HCT116 (cell line): ENCODE measurements around the gene SCAF4. TPM values are rescaled to one million over a fixed set of nuclear protein-coding genes. Genes with fewer than 3 reads are reported as not detected.

ENCODE experiments used
- ATAC-seq: fragments of 200-7000 bp; cut with Tn5 transposase; 2 replicates; pipeline ENCODE4 v1.9.1; 2020; ENCODE audit warnings: mild to moderate bottlenecking, moderate library complexity
- BruUV-seq: library from RNA; stranded (reverse); fragments of 400-500 nt; replicated peaks from 2 replicates; lab custom pipeline; 2021; lab: Mats Ljungman, UMichigan
- CTCF ChIA-PET: fragments of 300-600 bp; sonication (Branson Sonifier 250); formaldehyde crosslinking; loops from one replicate; lab custom pipeline; 2021; ENCODE audit warnings: antibody characterized with exemption; lab: Charles Lee
- POLR2A ChIA-PET: fragments of 300-600, 350-600 bp; sonication (Branson Sonifier 250); formaldehyde crosslinking; loops from one replicate; lab custom pipeline; 2021; ENCODE audit warnings: antibody characterized with exemption; lab: Charles Lee
- RAD21 ChIA-PET, 2 experiments: fragments of 300-600 bp; sonication (Branson Sonifier 250); formaldehyde crosslinking; loops; one replicate each; lab custom pipeline; 2023; ENCODE audit warnings: low total read pairs in 2 of 2; ENCODE audit not compliant: uncharacterized antibody in 2 of 2, unreplicated experiment in 2 of 2, low non-redundant PET in 1 of 2; lab: Charles Lee
- DNase-seq: peaks from one replicate; pipeline ENCODE4 v3.0.0-alpha.2; 2010; ENCODE audit warnings: low read depth, low spot score
- H2AFZ ChIP-seq: fragments of 200-600 bp; shearing (Covaris generic), sonication (generic); 2 replicates; pipeline ENCODE4 v1.6.1; 2017; ENCODE audit warnings: low read depth, mixed run types, mixed read lengths, antibody characterized with exemption, low read length; ENCODE audit not compliant: poor library complexity, severe bottlenecking
- H3K27ac ChIP-seq: 2 replicates; pipeline ENCODE4 v1.5.1; 2012; ENCODE audit warnings: low read depth, low read length
- H3K27me3 ChIP-seq: fragments of 200-600 bp; sonication (generic); 2 replicates; pipeline ENCODE4 v1.6.1; 2016; ENCODE audit warnings: mixed run types, low read length, mixed read lengths; ENCODE audit not compliant: insufficient read depth
- H3K36me3 ChIP-seq, 2 experiments: fragments of 200-500 bp in 1 of 2; fragments of 200-600 bp in 1 of 2; sonication (Bioruptor generic) in 1 of 2; sonication (generic) in 1 of 2; 2 replicates each; pipeline versions ENCODE4 v1.5.1 to v1.6.1; 2014 to 2016; ENCODE audit warnings: low read length in 2 of 2, inconsistent platforms in 1 of 2, mixed read lengths in 1 of 2, mixed run types in 1 of 2; ENCODE audit not compliant: insufficient read depth in 2 of 2, control insufficient read depth in 1 of 2
- H3K4me1 ChIP-seq, 2 experiments: fragments of 200-600 bp in 1 of 2; sonication (generic) in 1 of 2; 2 replicates each; pipeline versions ENCODE4 v1.5.1 to v1.6.1; 2012 to 2017; ENCODE audit warnings: low read length in 2 of 2, inconsistent platforms in 1 of 2, mild to moderate bottlenecking in 1 of 2, mixed read lengths in 1 of 2, mixed run types in 1 of 2, moderate library complexity in 1 of 2; ENCODE audit not compliant: insufficient read depth in 2 of 2, control insufficient read depth in 1 of 2
- H3K4me2 ChIP-seq: fragments of 200-600 bp; sonication (generic); 2 replicates; pipeline ENCODE4 v1.6.1; 2017; ENCODE audit warnings: mixed run types, low read length, mixed read lengths
- H3K4me3 ChIP-seq, 2 experiments: fragments of 200-600 bp in 1 of 2; sonication (generic) in 1 of 2; replicated peaks in 1 of 2; 2 replicates each; pipeline ENCODE4 v1.5.1; 2011 to 2016; ENCODE audit warnings: low read length in 2 of 2, control low read depth in 1 of 2, low read depth in 1 of 2, mild to moderate bottlenecking in 1 of 2, mixed read lengths in 1 of 2, mixed run types in 1 of 2
- H3K79me2 ChIP-seq: fragments of 200-600 bp; sonication (generic); 2 replicates; pipeline ENCODE4 v1.6.1; 2017; ENCODE audit warnings: mild to moderate bottlenecking, mixed run types, low read length, moderate library complexity, mixed read lengths; ENCODE audit not compliant: insufficient read depth
- H3K9ac ChIP-seq: fragments of 200-600 bp; sonication (generic); 2 replicates; pipeline ENCODE4 v1.6.1; 2016; ENCODE audit warnings: low read length, mixed read lengths
- H3K9me2 ChIP-seq: fragments of 200-600 bp; sonication (generic), shearing (Covaris generic); 2 replicates; pipeline ENCODE4 v1.6.1; 2017; ENCODE audit warnings: mixed run types, mild to moderate bottlenecking, moderate library complexity; ENCODE audit not compliant: insufficient read depth
- H3K9me3 ChIP-seq, 2 experiments: fragments of 200-500 bp in 1 of 2; fragments of 200-600 bp in 1 of 2; sonication (Bioruptor generic) in 1 of 2; sonication (generic) in 1 of 2; 2 replicates each; pipeline ENCODE4 v1.6.1; 2014 to 2017; ENCODE audit warnings: low read length in 2 of 2, mixed read lengths in 2 of 2, inconsistent platforms in 1 of 2, low read depth in 1 of 2, mild to moderate bottlenecking in 1 of 2, mixed run types in 1 of 2, moderate library complexity in 1 of 2; ENCODE audit not compliant: control insufficient read depth in 1 of 2, insufficient read depth in 1 of 2
- H4K20me1 ChIP-seq: fragments of 200-600 bp; sonication (generic), shearing (Covaris generic); 2 replicates; pipeline ENCODE4 v1.6.1; 2017; ENCODE audit warnings: mixed run types, mild to moderate bottlenecking, moderate library complexity; ENCODE audit not compliant: insufficient read depth
- CBX3 ChIP-seq: IDR thresholded peaks from 2 replicates; pipeline ENCODE4 v1.6.1; 2012; ENCODE audit warnings: low read depth
- CEBPB ChIP-seq: IDR thresholded peaks from 2 replicates; pipeline ENCODE4 v1.6.1; 2012; ENCODE audit warnings: low read depth
- ELF1 ChIP-seq: IDR thresholded peaks from 2 replicates; pipeline ENCODE4 v1.6.1; 2012; ENCODE audit warnings: low read depth, borderline replicate concordance
- EZH2 ChIP-seq: fragments of 200-600 bp; sonication (generic); IDR thresholded peaks from 2 replicates; pipeline ENCODE4 v1.6.1; 2017; ENCODE audit warnings: antibody characterized with exemption, mixed run types
- EZH2phosphoT487 ChIP-seq: fragments of 200-600 bp; IDR thresholded peaks from 2 replicates; pipeline ENCODE4 v1.6.1; 2018; ENCODE audit warnings: antibody characterized with exemption, borderline replicate concordance
- JUND ChIP-seq: IDR thresholded peaks from 2 replicates; pipeline ENCODE4 v1.6.1; 2012
- POLR2A ChIP-seq: IDR thresholded peaks from 2 replicates; pipeline ENCODE4 v1.7.0; 2011; ENCODE audit warnings: borderline replicate concordance; ENCODE audit not compliant: insufficient read depth, insufficient read length; ENCODE audit errors: extremely low read depth
- POLR2AphosphoS5 ChIP-seq: IDR thresholded peaks from 2 replicates; pipeline ENCODE4 v1.6.1; 2011; ENCODE audit warnings: mild to moderate bottlenecking, low read depth, low read length, moderate library complexity
- RAD21 ChIP-seq: IDR thresholded peaks from 2 replicates; pipeline ENCODE4 v1.6.1; 2012; ENCODE audit warnings: low read depth, mild to moderate bottlenecking
- SRF ChIP-seq: IDR thresholded peaks from 2 replicates; pipeline ENCODE4 v1.6.1; 2012; ENCODE audit warnings: low read depth
- TCF7L2 ChIP-seq: IDR thresholded peaks from 2 replicates; pipeline ENCODE4 v1.7.0; 2011; ENCODE audit warnings: borderline replicate concordance, inconsistent platforms; ENCODE audit not compliant: insufficient read depth, insufficient read length; ENCODE audit errors: extremely low read depth
- YY1 ChIP-seq: IDR thresholded peaks from 2 replicates; pipeline ENCODE4 v1.6.1; 2011; ENCODE audit warnings: low read length, low read depth, moderate library complexity, mild to moderate bottlenecking; ENCODE audit not compliant: insufficient replicate concordance; ENCODE audit errors: extremely low read depth
- ZNF274 ChIP-seq: fragments of 200-500 bp; sonication (Bioruptor generic); IDR thresholded peaks from 2 replicates; pipeline ENCODE4 v1.6.1; 2014; ENCODE audit warnings: mild to moderate bottlenecking, low read depth, low read length, inconsistent platforms
- intact Hi-C: fragments of 100-400 bp; cut with micrococcal nuclease; formaldehyde crosslinking; loops from 2 replicates; pipeline ENCODE4 v1.10.0; 2022
- total RNA-seq: library from RNA; stranded (reverse); gene quantifications from one replicate; pipeline ENCODE4 v1.2.1, GENCODE V29; 2021; ENCODE audit not compliant: unreplicated experiment
- TF ChIP-seq, protein P1 (sequence below): IDR thresholded peaks from 2 replicates; pipeline ENCODE4 v1.6.1; 2012
- TF ChIP-seq, protein P2 (sequence below), 3 experiments: fragments of 200-600 bp in 1 of 3; sonication (generic) in 1 of 3; IDR thresholded peaks in 2 of 3; conservative IDR thresholded peaks in 1 of 3; 2 replicates each; pipeline ENCODE4 v1.5.1; 2012 to 2017; ENCODE audit warnings: low read depth in 2 of 3, low read length in 2 of 3, antibody characterized with exemption in 1 of 3, borderline replicate concordance in 1 of 3, control low read depth in 1 of 3, mild to moderate bottlenecking in 1 of 3, mixed read lengths in 1 of 3, mixed run types in 1 of 3, moderate library complexity in 1 of 3; ENCODE audit not compliant: insufficient read depth in 1 of 3
- TF ChIP-seq, protein P3 (sequence below): IDR thresholded peaks from 2 replicates; pipeline ENCODE4 v1.6.1; 2012; ENCODE audit warnings: low read depth
- TF ChIP-seq, protein P4 (sequence below): IDR thresholded peaks from 2 replicates; pipeline ENCODE4 v1.6.1; 2011; ENCODE audit warnings: mild to moderate bottlenecking, low read length, moderate library complexity; ENCODE audit not compliant: insufficient replicate concordance; ENCODE audit errors: extremely low read depth
- TF ChIP-seq, protein P5 (sequence below): IDR thresholded peaks from 2 replicates; pipeline ENCODE4 v1.6.1; 2012

Gene SCAF4
- total RNA-seq, 1 experiment from 2014 or later, result 31.1 TPM

DNA sequence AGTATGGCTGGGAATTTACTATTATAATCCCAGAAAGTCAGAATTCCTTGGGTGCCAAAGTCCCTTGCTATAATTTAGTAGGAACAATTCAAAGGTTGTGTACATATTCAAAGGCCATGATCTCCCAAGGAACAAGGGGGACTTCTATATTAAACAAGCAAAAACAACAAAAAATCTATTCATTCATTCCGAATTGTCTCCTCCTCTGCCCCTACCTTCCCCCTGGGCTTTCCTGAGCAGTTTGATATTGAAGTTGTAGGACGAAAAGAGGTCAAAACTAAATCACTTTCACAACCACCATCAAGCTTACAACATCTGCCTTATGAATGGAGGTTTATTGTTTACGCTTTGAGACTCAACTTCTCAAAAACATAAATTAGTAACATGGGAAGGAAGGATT is 107.7 kb downstream of the SCAF4 start:
- intact Hi-C loops, result no loop called here
- no peak overlapping the region for H3K27ac ChIP-seq
- CTCF ChIA-PET, result no interaction called here

More for the DNA sequence above, 107.7 kb downstream of the SCAF4 start:
- H3K27me3 ChIP-seq, result no peaks in the 10 kb centered on the region
- no peaks in the 10 kb centered on the region for H3K36me3 ChIP-seq
- TF ChIP-seq, protein P1, sequence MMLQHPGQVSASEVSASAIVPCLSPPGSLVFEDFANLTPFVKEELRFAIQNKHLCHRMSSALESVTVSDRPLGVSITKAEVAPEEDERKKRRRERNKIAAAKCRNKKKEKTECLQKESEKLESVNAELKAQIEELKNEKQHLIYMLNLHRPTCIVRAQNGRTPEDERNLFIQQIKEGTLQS, result no peak
- TF ChIP-seq POLR2AphosphoS5 (no peak), JUND (no peak), YY1 (no peak), TCF7L2 (no peak), EZH2 (no peak), ZNF274 (no peak), RAD21 (no peak), SRF (no peak), CEBPB (no peak), POLR2A (no peak), ELF1 (no peak), CBX3 (no peak), EZH2phosphoT487 (no peak)
- TF ChIP-seq, protein P2, sequence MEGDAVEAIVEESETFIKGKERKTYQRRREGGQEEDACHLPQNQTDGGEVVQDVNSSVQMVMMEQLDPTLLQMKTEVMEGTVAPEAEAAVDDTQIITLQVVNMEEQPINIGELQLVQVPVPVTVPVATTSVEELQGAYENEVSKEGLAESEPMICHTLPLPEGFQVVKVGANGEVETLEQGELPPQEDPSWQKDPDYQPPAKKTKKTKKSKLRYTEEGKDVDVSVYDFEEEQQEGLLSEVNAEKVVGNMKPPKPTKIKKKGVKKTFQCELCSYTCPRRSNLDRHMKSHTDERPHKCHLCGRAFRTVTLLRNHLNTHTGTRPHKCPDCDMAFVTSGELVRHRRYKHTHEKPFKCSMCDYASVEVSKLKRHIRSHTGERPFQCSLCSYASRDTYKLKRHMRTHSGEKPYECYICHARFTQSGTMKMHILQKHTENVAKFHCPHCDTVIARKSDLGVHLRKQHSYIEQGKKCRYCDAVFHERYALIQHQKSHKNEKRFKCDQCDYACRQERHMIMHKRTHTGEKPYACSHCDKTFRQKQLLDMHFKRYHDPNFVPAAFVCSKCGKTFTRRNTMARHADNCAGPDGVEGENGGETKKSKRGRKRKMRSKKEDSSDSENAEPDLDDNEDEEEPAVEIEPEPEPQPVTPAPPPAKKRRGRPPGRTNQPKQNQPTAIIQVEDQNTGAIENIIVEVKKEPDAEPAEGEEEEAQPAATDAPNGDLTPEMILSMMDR (IDR thresholded peaks at IDR 0.05 in 2 of 3, conservative IDR thresholded peaks at IDR 0.05 in 1 of 3; ENCODE audit: borderline replicate concordance in 1 of 3, insufficient read depth in 1 of 3, low read depth in 2 of 3, low read length in 2 of 3), result no peak
- TF ChIP-seq, protein P3, sequence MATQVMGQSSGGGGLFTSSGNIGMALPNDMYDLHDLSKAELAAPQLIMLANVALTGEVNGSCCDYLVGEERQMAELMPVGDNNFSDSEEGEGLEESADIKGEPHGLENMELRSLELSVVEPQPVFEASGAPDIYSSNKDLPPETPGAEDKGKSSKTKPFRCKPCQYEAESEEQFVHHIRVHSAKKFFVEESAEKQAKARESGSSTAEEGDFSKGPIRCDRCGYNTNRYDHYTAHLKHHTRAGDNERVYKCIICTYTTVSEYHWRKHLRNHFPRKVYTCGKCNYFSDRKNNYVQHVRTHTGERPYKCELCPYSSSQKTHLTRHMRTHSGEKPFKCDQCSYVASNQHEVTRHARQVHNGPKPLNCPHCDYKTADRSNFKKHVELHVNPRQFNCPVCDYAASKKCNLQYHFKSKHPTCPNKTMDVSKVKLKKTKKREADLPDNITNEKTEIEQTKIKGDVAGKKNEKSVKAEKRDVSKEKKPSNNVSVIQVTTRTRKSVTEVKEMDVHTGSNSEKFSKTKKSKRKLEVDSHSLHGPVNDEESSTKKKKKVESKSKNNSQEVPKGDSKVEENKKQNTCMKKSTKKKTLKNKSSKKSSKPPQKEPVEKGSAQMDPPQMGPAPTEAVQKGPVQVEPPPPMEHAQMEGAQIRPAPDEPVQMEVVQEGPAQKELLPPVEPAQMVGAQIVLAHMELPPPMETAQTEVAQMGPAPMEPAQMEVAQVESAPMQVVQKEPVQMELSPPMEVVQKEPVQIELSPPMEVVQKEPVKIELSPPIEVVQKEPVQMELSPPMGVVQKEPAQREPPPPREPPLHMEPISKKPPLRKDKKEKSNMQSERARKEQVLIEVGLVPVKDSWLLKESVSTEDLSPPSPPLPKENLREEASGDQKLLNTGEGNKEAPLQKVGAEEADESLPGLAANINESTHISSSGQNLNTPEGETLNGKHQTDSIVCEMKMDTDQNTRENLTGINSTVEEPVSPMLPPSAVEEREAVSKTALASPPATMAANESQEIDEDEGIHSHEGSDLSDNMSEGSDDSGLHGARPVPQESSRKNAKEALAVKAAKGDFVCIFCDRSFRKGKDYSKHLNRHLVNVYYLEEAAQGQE, result no peak
- TF ChIP-seq, protein P4, sequence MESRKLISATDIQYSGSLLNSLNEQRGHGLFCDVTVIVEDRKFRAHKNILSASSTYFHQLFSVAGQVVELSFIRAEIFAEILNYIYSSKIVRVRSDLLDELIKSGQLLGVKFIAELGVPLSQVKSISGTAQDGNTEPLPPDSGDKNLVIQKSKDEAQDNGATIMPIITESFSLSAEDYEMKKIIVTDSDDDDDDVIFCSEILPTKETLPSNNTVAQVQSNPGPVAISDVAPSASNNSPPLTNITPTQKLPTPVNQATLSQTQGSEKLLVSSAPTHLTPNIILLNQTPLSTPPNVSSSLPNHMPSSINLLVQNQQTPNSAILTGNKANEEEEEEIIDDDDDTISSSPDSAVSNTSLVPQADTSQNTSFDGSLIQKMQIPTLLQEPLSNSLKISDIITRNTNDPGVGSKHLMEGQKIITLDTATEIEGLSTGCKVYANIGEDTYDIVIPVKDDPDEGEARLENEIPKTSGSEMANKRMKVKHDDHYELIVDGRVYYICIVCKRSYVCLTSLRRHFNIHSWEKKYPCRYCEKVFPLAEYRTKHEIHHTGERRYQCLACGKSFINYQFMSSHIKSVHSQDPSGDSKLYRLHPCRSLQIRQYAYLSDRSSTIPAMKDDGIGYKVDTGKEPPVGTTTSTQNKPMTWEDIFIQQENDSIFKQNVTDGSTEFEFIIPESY, result no peak
- TF ChIP-seq, protein P5, sequence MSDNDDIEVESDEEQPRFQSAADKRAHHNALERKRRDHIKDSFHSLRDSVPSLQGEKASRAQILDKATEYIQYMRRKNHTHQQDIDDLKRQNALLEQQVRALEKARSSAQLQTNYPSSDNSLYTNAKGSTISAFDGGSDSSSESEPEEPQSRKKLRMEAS, result no peak
- H2AFZ ChIP-seq, result no peak overlapping the region
- H3K4me1 ChIP-seq, result peaks cover 0 to 2% of the 10 kb centered on the region in 2 experiments; a peak in 2 of 4 replicates
- no peaks in the 10 kb centered on the region for H4K20me1 ChIP-seq
- no peak overlapping the region for H3K4me3 ChIP-seq
- H3K4me2 ChIP-seq, result no peak overlapping the region
- RAD21 ChIA-PET, result no interaction called here
- H3K79me2 ChIP-seq, result no peaks in the 10 kb centered on the region
- H3K9ac ChIP-seq, result no peak overlapping the region
- POLR2A ChIA-PET, result no interaction called here
- no peaks in the 10 kb centered on the region for H3K9me2 ChIP-seq
- DNase-seq (no peak), ATAC-seq (no peak)
- BruUV-seq, result no TSS peak
- H3K9me3 ChIP-seq, result no peaks in the 10 kb centered on the region
